ENCODE data around the gene CCDC88C. TPM values are rescaled to one million over a fixed set of nuclear protein-coding genes. Genes with fewer than 3 reads are reported as not detected.

The CCDC88C gene
- total and polyA plus RNA-seq, 2 experiments from 2014 or later: 23.6 to 60.7 TPM

DNA sequence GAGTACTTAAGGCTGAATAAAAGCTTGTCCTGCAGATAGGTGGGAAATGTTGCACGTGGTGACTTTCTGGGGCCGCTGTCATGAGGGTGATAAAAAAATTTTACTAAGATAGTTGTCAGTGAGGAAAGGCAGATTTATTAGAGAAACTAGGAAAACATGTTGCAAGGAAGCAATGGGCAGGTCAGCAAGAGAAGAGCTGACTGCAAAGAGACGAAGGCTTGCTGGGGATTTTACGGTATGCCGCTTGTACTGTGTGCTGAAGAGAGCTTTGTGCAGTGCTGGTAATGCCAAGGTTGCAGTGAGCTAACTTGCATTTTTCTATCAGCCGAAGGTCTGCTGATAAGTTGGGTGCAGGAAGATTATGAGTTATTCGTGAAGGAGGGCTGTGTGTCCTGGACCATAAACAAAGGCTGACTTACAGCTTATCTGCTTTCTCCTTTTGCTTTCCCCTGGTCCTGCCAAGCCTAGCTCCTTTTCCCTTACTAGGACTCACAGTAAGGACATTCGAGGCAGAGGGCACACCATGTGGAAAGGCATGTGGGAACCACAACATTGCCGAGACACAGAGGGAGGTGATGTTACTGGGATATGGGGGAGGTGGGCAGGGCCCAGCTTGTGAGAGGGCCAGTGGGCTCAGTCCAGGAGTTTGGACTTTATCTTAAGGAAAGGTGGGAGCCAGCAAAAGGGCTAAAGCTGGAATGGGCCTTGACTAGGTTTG is 7.4 kb upstream of the CCDC88C start:
- TF ChIP-seq JUNB (IDR thresholded peaks at IDR 0.05; ENCODE audit: unreplicated experiment) (no peak), STAT1 (IDR thresholded peaks at IDR 0.05; ENCODE audit: unreplicated experiment) (no peak), ETS1 (IDR thresholded peaks at IDR 0.05) (no peak)
- TF ChIP-seq, protein P1, sequence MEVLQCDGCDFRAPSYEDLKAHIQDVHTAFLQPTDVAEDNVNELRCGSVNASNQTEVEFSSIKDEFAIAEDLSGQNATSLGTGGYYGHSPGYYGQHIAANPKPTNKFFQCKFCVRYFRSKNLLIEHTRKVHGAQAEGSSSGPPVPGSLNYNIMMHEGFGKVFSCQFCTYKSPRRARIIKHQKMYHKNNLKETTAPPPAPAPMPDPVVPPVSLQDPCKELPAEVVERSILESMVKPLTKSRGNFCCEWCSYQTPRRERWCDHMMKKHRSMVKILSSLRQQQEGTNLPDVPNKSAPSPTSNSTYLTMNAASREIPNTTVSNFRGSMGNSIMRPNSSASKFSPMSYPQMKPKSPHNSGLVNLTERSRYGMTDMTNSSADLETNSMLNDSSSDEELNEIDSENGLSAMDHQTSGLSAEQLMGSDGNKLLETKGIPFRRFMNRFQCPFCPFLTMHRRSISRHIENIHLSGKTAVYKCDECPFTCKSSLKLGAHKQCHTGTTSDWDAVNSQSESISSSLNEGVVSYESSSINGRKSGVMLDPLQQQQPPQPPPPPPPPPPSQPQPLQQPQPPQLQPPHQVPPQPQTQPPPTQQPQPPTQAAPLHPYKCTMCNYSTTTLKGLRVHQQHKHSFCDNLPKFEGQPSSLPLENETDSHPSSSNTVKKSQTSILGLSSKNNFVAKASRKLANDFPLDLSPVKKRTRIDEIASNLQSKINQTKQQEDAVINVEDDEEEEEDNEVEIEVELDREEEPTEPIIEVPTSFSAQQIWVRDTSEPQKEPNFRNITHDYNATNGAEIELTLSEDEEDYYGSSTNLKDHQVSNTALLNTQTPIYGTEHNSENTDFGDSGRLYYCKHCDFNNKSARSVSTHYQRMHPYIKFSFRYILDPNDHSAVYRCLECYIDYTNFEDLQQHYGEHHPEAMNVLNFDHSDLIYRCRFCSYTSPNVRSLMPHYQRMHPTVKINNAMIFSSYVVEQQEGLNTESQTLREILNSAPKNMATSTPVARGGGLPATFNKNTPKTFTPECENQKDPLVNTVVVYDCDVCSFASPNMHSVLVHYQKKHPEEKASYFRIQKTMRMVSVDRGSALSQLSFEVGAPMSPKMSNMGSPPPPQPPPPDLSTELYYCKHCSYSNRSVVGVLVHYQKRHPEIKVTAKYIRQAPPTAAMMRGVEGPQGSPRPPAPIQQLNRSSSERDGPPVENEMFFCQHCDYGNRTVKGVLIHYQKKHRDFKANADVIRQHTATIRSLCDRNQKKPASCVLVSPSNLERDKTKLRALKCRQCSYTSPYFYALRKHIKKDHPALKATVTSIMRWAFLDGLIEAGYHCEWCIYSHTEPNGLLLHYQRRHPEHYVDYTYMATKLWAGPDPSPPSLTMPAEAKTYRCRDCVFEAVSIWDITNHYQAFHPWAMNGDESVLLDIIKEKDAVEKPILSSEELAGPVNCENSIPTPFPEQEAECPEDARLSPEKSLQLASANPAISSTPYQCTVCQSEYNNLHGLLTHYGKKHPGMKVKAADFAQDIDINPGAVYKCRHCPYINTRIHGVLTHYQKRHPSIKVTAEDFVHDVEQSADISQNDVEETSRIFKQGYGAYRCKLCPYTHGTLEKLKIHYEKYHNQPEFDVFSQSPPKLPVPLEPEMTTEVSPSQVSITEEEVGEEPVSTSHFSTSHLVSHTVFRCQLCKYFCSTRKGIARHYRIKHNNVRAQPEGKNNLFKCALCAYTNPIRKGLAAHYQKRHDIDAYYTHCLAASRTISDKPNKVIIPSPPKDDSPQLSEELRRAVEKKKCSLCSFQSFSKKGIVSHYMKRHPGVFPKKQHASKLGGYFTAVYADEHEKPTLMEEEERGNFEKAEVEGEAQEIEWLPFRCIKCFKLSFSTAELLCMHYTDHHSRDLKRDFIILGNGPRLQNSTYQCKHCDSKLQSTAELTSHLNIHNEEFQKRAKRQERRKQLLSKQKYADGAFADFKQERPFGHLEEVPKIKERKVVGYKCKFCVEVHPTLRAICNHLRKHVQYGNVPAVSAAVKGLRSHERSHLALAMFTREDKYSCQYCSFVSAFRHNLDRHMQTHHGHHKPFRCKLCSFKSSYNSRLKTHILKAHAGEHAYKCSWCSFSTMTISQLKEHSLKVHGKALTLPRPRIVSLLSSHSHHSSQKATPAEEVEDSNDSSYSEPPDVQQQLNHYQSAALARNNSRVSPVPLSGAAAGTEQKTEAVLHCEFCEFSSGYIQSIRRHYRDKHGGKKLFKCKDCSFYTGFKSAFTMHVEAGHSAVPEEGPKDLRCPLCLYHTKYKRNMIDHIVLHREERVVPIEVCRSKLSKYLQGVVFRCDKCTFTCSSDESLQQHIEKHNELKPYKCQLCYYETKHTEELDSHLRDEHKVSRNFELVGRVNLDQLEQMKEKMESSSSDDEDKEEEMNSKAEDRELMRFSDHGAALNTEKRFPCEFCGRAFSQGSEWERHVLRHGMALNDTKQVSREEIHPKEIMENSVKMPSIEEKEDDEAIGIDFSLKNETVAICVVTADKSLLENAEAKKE (CRISPR knock-in tag; IDR thresholded peaks at IDR 0.05): no peak
- Histone ChIP-seq H3K4me2 (no peak overlapping the region), H3K4me1 (ENCODE audit: insufficient read depth) (no peaks in the 10 kb centered on the region), H3K4me3 (no peak overlapping the region), H3K36me3 (ENCODE audit: insufficient read depth) (no peaks in the 10 kb centered on the region), H3K9me2 (ENCODE audit: insufficient read depth) (peaks cover 5% of the 10 kb centered on the region; the same call in 1 of the 2 replicates), H3K27me3 (ENCODE audit: insufficient read depth) (no peaks in the 10 kb centered on the region), H3K79me2 (replicated peaks; ENCODE audit: insufficient read depth) (no peaks in the 10 kb centered on the region), H4K20me1 (replicated peaks; ENCODE audit: insufficient read depth) (no peaks in the 10 kb centered on the region), H2AFZ (peak overlapping the region; percentile 28; the same call in 1 of the 2 replicates), H3F3A (replicated peaks; ENCODE audit: low read depth) (no peaks in the 10 kb centered on the region), H3K27ac (ENCODE audit: low read depth) (no peak overlapping the region)
- H3K9me3 Mint-ChIP-seq: peaks cover 12% of the 10 kb centered on the region
- DNase-seq (ENCODE audit: low spot score): no peak
- H3K4me1 Mint-ChIP-seq: no peaks in the 10 kb centered on the region; the same call in 2 of the 3 replicates
- no peak for ATAC-seq
- H3K4me3 Mint-ChIP-seq: no peak overlapping the region
- H3K27ac Mint-ChIP-seq: no peak overlapping the region
- peaks cover 6% of the 10 kb centered on the region for H3K27me3 Mint-ChIP-seq (ENCODE audit: insufficient read depth, low read depth, poor library complexity)
- peaks cover 4% of the 10 kb centered on the region; the same call in 2 of the 3 replicates for H3K36me3 Mint-ChIP-seq (ENCODE audit: low read depth)
